Thyroid gland (tissue), 4 donors: ENCODE measurements around the gene ZNF813. TPM values are rescaled to one million over a fixed set of nuclear protein-coding genes. Genes with fewer than 3 reads are reported as not detected.
A peak's percentile ranks its signal among the peaks of the same experiment; 100 is the strongest.
"Not testable (repeated sequence)": the region's sequence is repeated elsewhere in the genome, so short reads cannot be mapped to it uniquely, and the experiment has no call there.

Source experiments
- DNase-seq, 2 donors: peaks; one replicate each; pipeline ENCODE4 v3.0.0-alpha.2; 2019
- H3K27ac ChIP-seq, 3 donors: fragments of 200-600 bp; sonication (generic); 1 replicate in 2 of 3; 2 replicates in 1 of 3; pipeline ENCODE4 v1.5.1; 2016 to 2019; ENCODE audit warnings: mild to moderate bottlenecking in 1 of 3, moderate library complexity in 1 of 3
- H3K27me3 ChIP-seq: fragments of 200-600 bp; sonication (generic); one replicate; pipeline ENCODE4 v1.5.1; 2019
- H3K36me3 ChIP-seq, 2 donors: fragments of 200-600 bp; sonication (generic); one replicate each; pipeline ENCODE4 v1.5.1; 2016 to 2019
- H3K4me1 ChIP-seq, 2 donors: fragments of 200-600 bp; sonication (generic); one replicate each; pipeline ENCODE4 v1.5.1; 2017 to 2019
- H3K4me3 ChIP-seq, 3 donors: fragments of 200-600 bp; sonication (generic); replicated peaks in 1 of 3; 1 replicate in 2 of 3; 2 replicates in 1 of 3; pipeline ENCODE4 v1.5.1; 2016; ENCODE audit warnings: mild to moderate bottlenecking in 1 of 3
- H3K9me3 ChIP-seq: fragments of 200-600 bp; sonication (generic); one replicate; pipeline ENCODE4 v1.5.1; 2017
- CTCF ChIP-seq, 6 experiments: fragments of 200-600 bp in 3 of 6; fragments of 450-650 bp in 3 of 6; sonication (generic) in 3 of 6; IDR thresholded peaks; one replicate each; pipeline ENCODE4 v1.5.1; 2016 to 2019; ENCODE audit warnings: antibody characterized with exemption in 6 of 6, mild to moderate bottlenecking in 2 of 6, inconsistent platforms in 1 of 6, moderate library complexity in 1 of 6
- POLR2A ChIP-seq, 2 donors: fragments of 450-650 bp; IDR thresholded peaks; one replicate each; pipeline ENCODE4 v1.6.1; 2017; ENCODE audit warnings: antibody characterized with exemption in 2 of 2, mild to moderate bottlenecking in 2 of 2, moderate library complexity in 1 of 2
- WGBS, 2 donors: methylation state at CpG; one replicate each; pipeline ENCODE4 v1.1.5; 2017; 5-methylcytosine and 5-hydroxymethylcytosine counted together
- intact Hi-C: fragments of 100-400 bp; cut with DNase I; formaldehyde crosslinking; loops from one replicate; pipeline ENCODE4 v1.15.1; 2023
- total RNA-seq, 4 donors: library from RNA; depleted of rRNA; stranded (reverse); fragments of >200 nt; gene quantifications; one replicate each; pipeline ENCODE4 v1.2.3, GENCODE V29; 2016

The ZNF813 gene
- total RNA-seq, 4 donors from 2014 or later = 4.3 to 7.5 (median 5.4) TPM

GRCh38 chr19:53509443-53509842, 41.9 kb downstream of the ZNF813 start:
- WGBS, 2 donors = 58 to 66% methylated on average over 3 of the region's 3 CpGs
- no peaks in the 10 kb centered on the region for H3K9me3 ChIP-seq
- no peak overlapping the region for H3K4me3 ChIP-seq
- no peaks in the 10 kb centered on the region for H3K4me1 ChIP-seq
- no peaks in the 10 kb centered on the region for H3K27me3 ChIP-seq
- intact Hi-C loops = no loop called here
- DNase-seq = no peak
- no peak overlapping the region for H3K27ac ChIP-seq
- TF ChIP-seq POLR2A (IDR thresholded peaks at IDR 0.05) = no peak
- TF ChIP-seq CTCF (IDR thresholded peaks at IDR 0.05) = no peak
- no peaks in the 10 kb centered on the region for H3K36me3 ChIP-seq

- no peak overlapping the region for H3K4me3 ChIP-seq
- H3K27me3 ChIP-seq = no peaks in the 10 kb centered on the region
- H3K27ac ChIP-seq = no peak overlapping the region
Observed at GRCh38 chr19:53509845-53510244, 42.3 kb downstream of the ZNF813 start.

GRCh38 chr19:53511357-53511756, 43.8 kb downstream of the ZNF813 start:
- Histone ChIP-seq H3K4me3 (no peak overlapping the region), H3K27me3 (no peaks in the 10 kb centered on the region), H3K4me1 (no peaks in the 10 kb centered on the region), H3K9me3 (no peaks in the 10 kb centered on the region), H3K36me3 (no peaks in the 10 kb centered on the region), H3K27ac (no peak overlapping the region)
- WGBS, 2 donors = 96 to 97% methylated on average over 2 of the region's 2 CpGs
- TF ChIP-seq POLR2A (IDR thresholded peaks at IDR 0.05) (no peak), CTCF (IDR thresholded peaks at IDR 0.05) (no peak)
- DNase-seq = no peak
- intact Hi-C loops = loop anchor here (10.0 kb wide), 1 partner anchor 77 kb away; the partner anchor contains the start of gene ZNF761

More at GRCh38 chr19:53509845-53510244, 42.3 kb downstream of the ZNF813 start:
- 58 to 71% methylated on average over 5 of the region's 5 CpGs for WGBS, 2 donors
- DNase-seq = no peak
- Histone ChIP-seq H3K36me3 (no peaks in the 10 kb centered on the region), H3K4me1 (no peaks in the 10 kb centered on the region), H3K9me3 (no peaks in the 10 kb centered on the region)
- TF ChIP-seq POLR2A (IDR thresholded peaks at IDR 0.05) (no peak), CTCF (IDR thresholded peaks at IDR 0.05) (no peak)
- intact Hi-C loops = loop anchor here (10.0 kb wide), 1 partner anchor 75 kb away; the partner anchor contains the start of gene ZNF761

- DNase-seq = peak; percentile 70 to 71
- 28 to 36% methylated on average over 11 of the region's 11 CpGs for WGBS, 2 donors
- Histone ChIP-seq H3K9me3 (no peaks in the 10 kb centered on the region), H3K4me1 (no peaks in the 10 kb centered on the region), H3K4me3 (no peak overlapping the region), H3K27ac (no peak overlapping the region), H3K27me3 (no peaks in the 10 kb centered on the region), H3K36me3 (no peaks in the 10 kb centered on the region)
- intact Hi-C loops = loop anchor here (10.0 kb wide), 1 partner anchor 77 kb away; the partner anchor contains the start of gene ZNF761
- TF ChIP-seq POLR2A (IDR thresholded peaks at IDR 0.05) (no peak), CTCF (IDR thresholded peaks at IDR 0.05) (peak; percentile 27 to 73 (median 62))
Observed at GRCh38 chr19:53511933-53512374, 44.4 kb downstream of the ZNF813 start.

GRCh38 chr19:53515047-53515446, 47.5 kb downstream of the ZNF813 start:
- WGBS, 2 donors = 94 to 97% methylated on average over 3 of the region's 3 CpGs
- not testable (repeated sequence) for DNase-seq, H3K9me3 ChIP-seq, H3K4me3 ChIP-seq, H3K27ac ChIP-seq, H3K4me1 ChIP-seq, H3K36me3 ChIP-seq, H3K27me3 ChIP-seq
- intact Hi-C loops = loop anchor here (10.0 kb wide), 1 partner anchor 80 kb away; the partner anchor contains the start of gene ZNF761
